Right lobe of liver (tissue), 6 donors: Measurements from ENCODE around the gene AKAP13. TPM values are rescaled to one million over a fixed set of nuclear protein-coding genes. Genes with fewer than 3 reads are reported as not detected.

Source experiments
- ATAC-seq, 4 donors: fragments of 200-7000 bp; cut with Tn5 transposase; one replicate each; pipeline ENCODE4 v1.9.1; 2020; ENCODE audit warnings: mild to moderate bottlenecking in 4 of 4, moderate library complexity in 4 of 4
- DNase-seq, 3 donors: peaks; one replicate each; pipeline ENCODE4 v3.0.0-alpha.2; 2020
- H3K27ac ChIP-seq, 3 donors: fragments of 200-600 bp; one replicate each; pipeline ENCODE4 v1.8.0; 2022
- H3K27me3 ChIP-seq, 2 donors: fragments of 200-600 bp; one replicate each; pipeline ENCODE4 v1.8.0; 2022
- H3K36me3 ChIP-seq, 4 donors: fragments of 200-600 bp; sonication (generic) in 1 of 4; one replicate each; pipeline versions ENCODE4 v1.5.1 to v1.8.0; 2017 to 2022; ENCODE audit warnings: control low read depth in 1 of 4
- H3K4me1 ChIP-seq, 4 donors: fragments of 200-600 bp; sonication (generic) in 1 of 4; one replicate each; pipeline versions ENCODE4 v1.5.1 to v1.8.0; 2017 to 2022; ENCODE audit warnings: control low read depth in 1 of 4
- H3K4me3 ChIP-seq, 3 donors: fragments of 200-600 bp; one replicate each; pipeline ENCODE4 v1.8.0; 2022
- H3K9me3 ChIP-seq, 4 donors: fragments of 200-600 bp; sonication (generic) in 1 of 4; one replicate each; pipeline versions ENCODE4 v1.5.1 to v1.8.0; 2017 to 2022; ENCODE audit warnings: control low read depth in 1 of 4
- POLR2A ChIP-seq: fragments of 450-650 bp; IDR thresholded peaks from one replicate; pipeline ENCODE4 v1.6.1; 2017; ENCODE audit warnings: antibody characterized with exemption, mild to moderate bottlenecking
- WGBS: methylation state at CpG from one replicate; pipeline ENCODE4 v1.1.6; 2018; ENCODE audit warnings: low coverage, low lambda C conversion rate; ENCODE audit not compliant: insufficient coverage; ENCODE audit errors: missing lambda C conversion rate; 5-methylcytosine and 5-hydroxymethylcytosine counted together
- intact Hi-C, 2 donors: fragments of 100-400 bp; cut with DNase I; formaldehyde crosslinking; loops; one replicate each; pipeline versions ENCODE4 v1.11.2 to v1.14.1; 2022
- total RNA-seq, 6 experiments: library from RNA; depleted of rRNA in 2 of 6; stranded (reverse); fragments of >200 nt in 2 of 6; fragmentation: NEBNext Ultra II Directional in 3 of 6; extraction: Animal tissue kit (Norgen Biotek cat#: 25700) in 3 of 6; gene quantifications; one replicate each; pipeline versions ENCODE4 v1.1.0 to v1.2.4, GENCODE V29; 2016 to 2023
- TF ChIP-seq, protein P1 (sequence below), 4 donors: fragments of 200-600 bp in 3 of 4; fragments of 450-650 bp in 1 of 4; IDR thresholded peaks; one replicate each; pipeline versions ENCODE4 v1.5.1 to v1.8.0; 2016 to 2022; ENCODE audit warnings: antibody characterized with exemption in 4 of 4, mild to moderate bottlenecking in 2 of 4
- donor health status: DM: no; HTN: yes; CAD: no.
- donor health status: DM: no; HTN: no; CAD: no.
- donor health status: DM: no; HTN: no; CAD: no.
- donor health status: DM: no; HTN: yes; CAD: no.
- donor health status: DM: no; HTN: yes; CAD: no.

Gene AKAP13
- total RNA-seq, 6 experiments from 2014 or later: 50.1 to 73.1 (median 63.9) TPM

DNA sequence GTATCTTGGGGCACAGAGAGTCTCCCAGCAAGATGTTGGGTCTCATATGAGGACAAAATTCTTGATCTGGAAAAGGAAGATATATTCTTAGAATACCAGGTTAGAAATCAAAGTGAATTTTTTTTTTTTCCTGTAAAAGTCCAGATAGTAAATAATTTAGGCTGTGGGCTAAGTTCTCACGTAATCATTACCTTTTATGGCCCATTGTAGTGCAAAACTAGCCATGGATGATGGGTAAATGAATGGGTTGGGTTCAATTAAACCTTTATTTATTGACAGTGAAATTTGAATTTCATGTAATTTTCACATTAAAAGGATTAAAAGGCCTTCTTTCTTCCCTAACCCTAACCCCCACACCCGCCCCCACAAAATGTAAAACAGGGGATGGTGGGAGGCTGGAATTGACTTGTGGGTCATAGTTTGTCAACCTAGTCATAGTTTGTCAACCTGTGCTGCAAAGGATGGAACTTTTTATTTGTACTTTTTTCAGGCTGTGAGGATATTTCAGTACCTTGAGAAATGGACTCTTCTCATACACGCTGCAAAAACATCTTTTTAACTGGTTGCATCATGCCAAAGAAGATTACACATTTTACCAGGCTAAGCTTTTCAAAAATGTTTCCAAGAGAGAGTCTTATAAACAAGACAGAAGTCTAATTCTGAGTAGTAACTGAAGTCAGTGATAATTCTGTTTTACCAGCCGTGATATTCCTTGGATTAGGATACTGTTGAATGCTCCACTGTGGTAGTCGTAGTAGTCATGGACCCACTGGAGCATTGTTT is 138.8 kb downstream of the AKAP13 start:
- H3K36me3 ChIP-seq: no peaks in the 10 kb centered on the region
- no peak for ATAC-seq
- TF ChIP-seq, protein P1, sequence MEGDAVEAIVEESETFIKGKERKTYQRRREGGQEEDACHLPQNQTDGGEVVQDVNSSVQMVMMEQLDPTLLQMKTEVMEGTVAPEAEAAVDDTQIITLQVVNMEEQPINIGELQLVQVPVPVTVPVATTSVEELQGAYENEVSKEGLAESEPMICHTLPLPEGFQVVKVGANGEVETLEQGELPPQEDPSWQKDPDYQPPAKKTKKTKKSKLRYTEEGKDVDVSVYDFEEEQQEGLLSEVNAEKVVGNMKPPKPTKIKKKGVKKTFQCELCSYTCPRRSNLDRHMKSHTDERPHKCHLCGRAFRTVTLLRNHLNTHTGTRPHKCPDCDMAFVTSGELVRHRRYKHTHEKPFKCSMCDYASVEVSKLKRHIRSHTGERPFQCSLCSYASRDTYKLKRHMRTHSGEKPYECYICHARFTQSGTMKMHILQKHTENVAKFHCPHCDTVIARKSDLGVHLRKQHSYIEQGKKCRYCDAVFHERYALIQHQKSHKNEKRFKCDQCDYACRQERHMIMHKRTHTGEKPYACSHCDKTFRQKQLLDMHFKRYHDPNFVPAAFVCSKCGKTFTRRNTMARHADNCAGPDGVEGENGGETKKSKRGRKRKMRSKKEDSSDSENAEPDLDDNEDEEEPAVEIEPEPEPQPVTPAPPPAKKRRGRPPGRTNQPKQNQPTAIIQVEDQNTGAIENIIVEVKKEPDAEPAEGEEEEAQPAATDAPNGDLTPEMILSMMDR (IDR thresholded peaks at IDR 0.05): no peak
- TF ChIP-seq POLR2A: no peak
- intact Hi-C loops: no loop called here
- H3K4me1 ChIP-seq: peaks cover 0 to 7% (median 0%) of the 10 kb centered on the region in 4 donors
- 76% methylated on average over 4 of the region's 5 CpGs for WGBS
- H3K27me3 ChIP-seq: no peaks in the 10 kb centered on the region
- no peaks in the 10 kb centered on the region for H3K9me3 ChIP-seq
- no peak for DNase-seq
- H3K4me3 ChIP-seq: no peak overlapping the region
- no peak overlapping the region for H3K27ac ChIP-seq

DNA sequence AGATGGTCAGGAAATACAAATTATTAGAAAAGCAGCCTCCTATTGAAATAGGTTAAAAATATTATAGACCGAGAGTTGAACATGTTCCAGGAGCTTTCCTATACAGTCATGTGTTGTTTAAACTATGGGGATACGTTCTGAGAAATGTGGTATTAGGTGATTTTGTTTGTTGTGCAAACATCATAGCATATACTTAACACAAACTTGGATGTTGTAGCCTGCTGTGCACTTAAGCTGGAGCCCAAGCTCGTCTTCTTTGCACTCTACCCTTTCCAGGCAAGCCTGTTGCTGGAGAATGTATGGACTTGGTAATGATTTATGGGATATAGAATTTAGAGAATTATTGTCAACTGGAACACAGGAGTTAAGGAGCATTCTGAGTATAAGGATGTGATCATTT is 140.2 kb downstream of the AKAP13 start:
- WGBS: 51% methylated on average over 3 of the region's 3 CpGs
- H3K36me3 ChIP-seq: no peaks in the 10 kb centered on the region
- ATAC-seq: no peak

DNA sequence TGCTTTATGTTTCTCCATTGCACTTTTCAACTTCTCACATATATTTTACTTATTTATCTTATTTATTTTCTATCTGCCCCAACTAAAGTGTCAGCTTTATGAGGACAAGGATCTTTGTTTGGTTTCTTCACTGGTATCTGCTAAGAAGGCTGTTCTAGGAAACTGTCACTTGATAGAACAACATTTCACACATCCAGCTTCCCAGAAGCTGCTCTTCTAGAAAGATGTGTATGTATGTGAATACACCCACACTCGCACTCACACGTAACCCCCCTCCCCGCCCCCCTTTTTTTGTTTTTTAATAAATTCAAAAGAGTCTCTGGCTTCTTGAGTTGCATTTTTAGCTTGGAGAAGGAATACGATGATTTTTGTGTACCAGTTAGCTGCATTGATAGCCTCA is 143.1 kb downstream of the AKAP13 start:
- H3K4me1 ChIP-seq: no peaks in the 10 kb centered on the region
- no peak for DNase-seq
- no peaks in the 10 kb centered on the region for H3K9me3 ChIP-seq
- H3K27ac ChIP-seq: no peak overlapping the region
- H3K27me3 ChIP-seq: no peaks in the 10 kb centered on the region
- WGBS: 78% methylated on average over 4 of the region's 4 CpGs
- ATAC-seq: no peak
- TF ChIP-seq, protein P1 (IDR thresholded peaks at IDR 0.05): no peak
- TF ChIP-seq POLR2A: no peak
- intact Hi-C loops: no loop called here
- no peaks in the 10 kb centered on the region for H3K36me3 ChIP-seq
- H3K4me3 ChIP-seq: no peak overlapping the region

More for the DNA sequence above, 140.2 kb downstream of the AKAP13 start:
- Histone ChIP-seq H3K4me3 (no peak overlapping the region), H3K27ac (no peak overlapping the region), H3K27me3 (no peaks in the 10 kb centered on the region), H3K4me1 (no peaks in the 10 kb centered on the region), H3K9me3 (no peaks in the 10 kb centered on the region)
- TF ChIP-seq, protein P1 (IDR thresholded peaks at IDR 0.05): no peak
- no peak for TF ChIP-seq POLR2A
- DNase-seq: no peak
- intact Hi-C loops: no loop called here

- Histone ChIP-seq H3K4me1 (peaks cover 0 to 6% (median 0%) of the 10 kb centered on the region in 4 donors), H3K9me3 (no peaks in the 10 kb centered on the region), H3K36me3 (no peaks in the 10 kb centered on the region), H3K27me3 (no peaks in the 10 kb centered on the region), H3K4me3 (no peak overlapping the region), H3K27ac (no peak overlapping the region)
- ATAC-seq (no peak), DNase-seq (no peak)
- intact Hi-C loops: no loop called here
- TF ChIP-seq, protein P1 (IDR thresholded peaks at IDR 0.05): no peak
- no peak for TF ChIP-seq POLR2A
These were observed 145.4 kb downstream of the AKAP13 start for GRCh38 chr15:85525755-85526154.
